ENCODE results near the gene STPG4. TPM values are rescaled to one million over a fixed set of nuclear protein-coding genes. Genes with fewer than 3 reads are reported as not detected.

Gene STPG4
- total RNA-seq, 1 experiment from 2014 or later = 10.6 TPM

GRCh38 chr2:47052847-47053246 lies 102.3 kb downstream of the STPG4 start:
- no TSS peak for BruUV-seq (replicated peaks)
- Histone ChIP-seq H4K20me1 (ENCODE audit: insufficient read depth) (no peaks in the 10 kb centered on the region), H2AFZ (ENCODE audit: low read depth, low read length, poor library complexity, severe bottlenecking) (no peak overlapping the region), H3K4me2 (ENCODE audit: low read length) (no peak overlapping the region), H3K79me2 (ENCODE audit: insufficient read depth, low read length) (no peaks in the 10 kb centered on the region), H3K4me3 (replicated peaks in 1 of 2; ENCODE audit: low read depth in 1 of 2, low read length in 2 of 2) (no peak overlapping the region), H3K4me1 (ENCODE audit: control insufficient read depth in 1 of 2, insufficient read depth in 2 of 2, low read length in 2 of 2) (peaks cover 0 to 10% of the 10 kb centered on the region in 2 experiments; a peak in 1 of 4 replicates), H3K27ac (ENCODE audit: low read depth, low read length) (no peak overlapping the region), H3K9ac (ENCODE audit: low read length) (no peak overlapping the region), H3K9me2 (ENCODE audit: insufficient read depth) (no peaks in the 10 kb centered on the region), H3K27me3 (ENCODE audit: insufficient read depth, low read length) (no peaks in the 10 kb centered on the region), H3K9me3 (ENCODE audit: control insufficient read depth in 1 of 2, insufficient read depth in 1 of 2, low read depth in 1 of 2, low read length in 2 of 2) (no peaks in the 10 kb centered on the region), H3K36me3 (ENCODE audit: control insufficient read depth in 1 of 2, insufficient read depth in 2 of 2, low read length in 2 of 2) (no peaks in the 10 kb centered on the region; a peak in 1 of 4 replicates)
- ChIA-PET POLR2A (no interaction called here), CTCF (no interaction called here), RAD21 (ENCODE audit: low non-redundant PET in 1 of 2, low total read pairs in 2 of 2, uncharacterized antibody in 2 of 2, unreplicated experiment in 2 of 2) (no interaction called here)
- intact Hi-C loops (cut with micrococcal nuclease) = no loop called here
- TF ChIP-seq RAD21 (IDR thresholded peaks at IDR 0.05; ENCODE audit: low read depth) (no peak), TCF7L2 (IDR thresholded peaks at IDR 0.05; ENCODE audit: borderline replicate concordance, extremely low read depth, insufficient read depth, insufficient read length) (no peak), ZFX (IDR thresholded peaks at IDR 0.05) (no peak), CEBPB (IDR thresholded peaks at IDR 0.05; ENCODE audit: low read depth) (no peak), FOSL1 (IDR thresholded peaks at IDR 0.05; ENCODE audit: low read depth) (no peak), SP1 (IDR thresholded peaks at IDR 0.05; ENCODE audit: low read depth) (no peak), POLR2AphosphoS5 (IDR thresholded peaks at IDR 0.05; ENCODE audit: low read depth, low read length) (no peak), EZH2phosphoT487 (IDR thresholded peaks at IDR 0.05; ENCODE audit: borderline replicate concordance) (no peak), EZH2 (IDR thresholded peaks at IDR 0.05) (no peak), EGR1 (IDR thresholded peaks at IDR 0.05; ENCODE audit: low read depth) (no peak), POLR2A (IDR thresholded peaks at IDR 0.05; ENCODE audit: borderline replicate concordance, extremely low read depth, insufficient read depth, insufficient read length) (no peak), CBX3 (IDR thresholded peaks at IDR 0.05; ENCODE audit: low read depth) (no peak), SIN3A (IDR thresholded peaks at IDR 0.05; ENCODE audit: low read depth) (no peak), REST (IDR thresholded peaks at IDR 0.05; ENCODE audit: low read depth) (no peak)
- TF ChIP-seq, protein P1, sequence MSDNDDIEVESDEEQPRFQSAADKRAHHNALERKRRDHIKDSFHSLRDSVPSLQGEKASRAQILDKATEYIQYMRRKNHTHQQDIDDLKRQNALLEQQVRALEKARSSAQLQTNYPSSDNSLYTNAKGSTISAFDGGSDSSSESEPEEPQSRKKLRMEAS (IDR thresholded peaks at IDR 0.05) = no peak
- TF ChIP-seq, protein P2, sequence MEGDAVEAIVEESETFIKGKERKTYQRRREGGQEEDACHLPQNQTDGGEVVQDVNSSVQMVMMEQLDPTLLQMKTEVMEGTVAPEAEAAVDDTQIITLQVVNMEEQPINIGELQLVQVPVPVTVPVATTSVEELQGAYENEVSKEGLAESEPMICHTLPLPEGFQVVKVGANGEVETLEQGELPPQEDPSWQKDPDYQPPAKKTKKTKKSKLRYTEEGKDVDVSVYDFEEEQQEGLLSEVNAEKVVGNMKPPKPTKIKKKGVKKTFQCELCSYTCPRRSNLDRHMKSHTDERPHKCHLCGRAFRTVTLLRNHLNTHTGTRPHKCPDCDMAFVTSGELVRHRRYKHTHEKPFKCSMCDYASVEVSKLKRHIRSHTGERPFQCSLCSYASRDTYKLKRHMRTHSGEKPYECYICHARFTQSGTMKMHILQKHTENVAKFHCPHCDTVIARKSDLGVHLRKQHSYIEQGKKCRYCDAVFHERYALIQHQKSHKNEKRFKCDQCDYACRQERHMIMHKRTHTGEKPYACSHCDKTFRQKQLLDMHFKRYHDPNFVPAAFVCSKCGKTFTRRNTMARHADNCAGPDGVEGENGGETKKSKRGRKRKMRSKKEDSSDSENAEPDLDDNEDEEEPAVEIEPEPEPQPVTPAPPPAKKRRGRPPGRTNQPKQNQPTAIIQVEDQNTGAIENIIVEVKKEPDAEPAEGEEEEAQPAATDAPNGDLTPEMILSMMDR (IDR thresholded peaks at IDR 0.05 in 2 of 3, conservative IDR thresholded peaks at IDR 0.05 in 1 of 3; ENCODE audit: borderline replicate concordance in 1 of 3, insufficient read depth in 1 of 3, low read depth in 2 of 3, low read length in 2 of 3) = no peak
- ATAC-seq = no peak
- DNase-seq (ENCODE audit: low read depth, low spot score) = no peak
